Trophoblast cell (in vitro differentiated cells and primary cell): ENCODE data around the gene NUP37.

Experiments
- DNase-seq, 2 donors: peaks; one replicate each; pipeline ENCODE4 v3.0.0-alpha.2; 2016
- H2AFZ ChIP-seq: 2 replicates; pipeline ENCODE4 v1.6.1; 2013; ENCODE audit warnings: low read length, moderate library complexity, mild to moderate bottlenecking; ENCODE audit not compliant: insufficient read depth, poor library complexity
- H2AK5ac ChIP-seq: 2 replicates; pipeline ENCODE4 v1.6.1; 2013; ENCODE audit warnings: mild to moderate bottlenecking, low read length
- H2BK120ac ChIP-seq: 2 replicates; pipeline ENCODE4 v1.6.1; 2013; ENCODE audit warnings: low read length, mild to moderate bottlenecking, moderate library complexity; ENCODE audit not compliant: insufficient read depth, poor library complexity
- H2BK12ac ChIP-seq: 2 replicates; pipeline ENCODE4 v1.6.1; 2013; ENCODE audit warnings: mild to moderate bottlenecking, low read length, moderate library complexity
- H2BK5ac ChIP-seq: 2 replicates; pipeline ENCODE4 v1.6.1; 2013; ENCODE audit warnings: low read length, low read depth, moderate library complexity, mild to moderate bottlenecking; ENCODE audit not compliant: poor library complexity
- H3K14ac ChIP-seq: 2 replicates; pipeline ENCODE4 v1.6.1; 2013; ENCODE audit warnings: mild to moderate bottlenecking, low read length
- H3K18ac ChIP-seq: 2 replicates; pipeline ENCODE4 v1.6.1; 2013; ENCODE audit warnings: mild to moderate bottlenecking, low read length
- H3K23ac ChIP-seq: 2 replicates; pipeline ENCODE4 v1.6.1; 2013; ENCODE audit warnings: low read length
- H3K27ac ChIP-seq: 2 replicates; pipeline ENCODE4 v1.5.1; 2013; ENCODE audit warnings: low read depth, mild to moderate bottlenecking, inconsistent platforms, low read length, moderate library complexity
- H3K27me3 ChIP-seq: 2 replicates; pipeline ENCODE4 v1.6.1; 2013; ENCODE audit warnings: inconsistent platforms, mild to moderate bottlenecking, low read length, moderate library complexity; ENCODE audit not compliant: insufficient read depth
- H3K36me3 ChIP-seq, 2 experiments: 1 replicate in 1 of 2; 2 replicates in 1 of 2; pipeline ENCODE4 v1.6.1; 2013; ENCODE audit warnings: low read length in 2 of 2, mild to moderate bottlenecking in 2 of 2, moderate library complexity in 1 of 2; ENCODE audit not compliant: insufficient read depth in 2 of 2, control insufficient read depth in 1 of 2
- H3K4ac ChIP-seq: 2 replicates; pipeline ENCODE4 v1.6.1; 2013; ENCODE audit warnings: low read depth, mild to moderate bottlenecking, low read length, moderate library complexity
- H3K4me1 ChIP-seq, 2 experiments: 1 replicate in 1 of 2; 2 replicates in 1 of 2; pipeline ENCODE4 v1.6.1; 2013; ENCODE audit warnings: low read length in 2 of 2, mild to moderate bottlenecking in 2 of 2, moderate library complexity in 1 of 2; ENCODE audit not compliant: insufficient read depth in 2 of 2, control insufficient read depth in 1 of 2
- H3K4me2 ChIP-seq: 2 replicates; pipeline ENCODE4 v1.6.1; 2013; ENCODE audit warnings: inconsistent platforms, mild to moderate bottlenecking, low read length, moderate library complexity
- H3K4me3 ChIP-seq: 2 replicates; pipeline ENCODE4 v1.5.1; 2013; ENCODE audit warnings: mild to moderate bottlenecking, low read depth, low read length, inconsistent platforms
- H3K79me1 ChIP-seq: one replicate; pipeline ENCODE4 v1.6.1; 2013; ENCODE audit warnings: low read length
- H3K79me2 ChIP-seq: 2 replicates; pipeline ENCODE4 v1.6.1; 2013; ENCODE audit warnings: low read length, mild to moderate bottlenecking; ENCODE audit not compliant: control insufficient read depth, insufficient read depth, poor library complexity
- H3K9ac ChIP-seq: 2 replicates; pipeline ENCODE4 v1.6.1; 2013; ENCODE audit warnings: mild to moderate bottlenecking, low read length
- H3K9me3 ChIP-seq: 2 replicates; pipeline ENCODE4 v1.6.1; 2013; ENCODE audit warnings: low read depth, mild to moderate bottlenecking, control low read depth, inconsistent platforms, low read length; ENCODE audit not compliant: insufficient read depth
- H4K12ac ChIP-seq: 2 replicates; pipeline ENCODE4 v1.6.1; 2013; ENCODE audit warnings: low read depth, mild to moderate bottlenecking, low read length, moderate library complexity
- H4K8ac ChIP-seq: 2 replicates; pipeline ENCODE4 v1.6.1; 2013; ENCODE audit warnings: low read depth, mild to moderate bottlenecking, low read length, moderate library complexity
- H4K91ac ChIP-seq: one replicate; pipeline ENCODE4 v1.6.1; 2013; ENCODE audit warnings: low read depth, mild to moderate bottlenecking, low read length, moderate library complexity
- WGBS: extraction: QIAGEN DNeasy Blood & Tissue Kit; methylation state at CpG from one replicate; pipeline ENCODE4 v1.1.7; 2013; ENCODE audit warnings: missing lambda C conversion rate; ENCODE audit not compliant: insufficient read length, insufficient coverage; ENCODE audit errors: extremely low coverage; 5-methylcytosine and 5-hydroxymethylcytosine counted together

NUP37 gene

GRCh38 chr12:102023343-102023930 is 96.5 kb downstream of the NUP37 start:
- Histone ChIP-seq H2AFZ (no peak overlapping the region), H2AK5ac (no peak overlapping the region), H3K18ac (no peak overlapping the region), H3K9ac (no peak overlapping the region), H3K4me1 (no peaks in the 10 kb centered on the region), H3K27me3 (no peaks in the 10 kb centered on the region), H4K12ac (no peak overlapping the region), H3K9me3 (no peaks in the 10 kb centered on the region), H3K79me1 (no peaks in the 10 kb centered on the region), H3K23ac (no peak overlapping the region), H3K4ac (no peak overlapping the region), H2BK120ac (no peak overlapping the region), H4K8ac (no peak overlapping the region), H2BK5ac (no peak overlapping the region), H4K91ac (no peak overlapping the region), H3K4me2 (no peak overlapping the region), H3K14ac (no peak overlapping the region), H3K36me3 (no peaks in the 10 kb centered on the region), H3K79me2 (no peaks in the 10 kb centered on the region), H3K27ac (no peak overlapping the region), H2BK12ac (no peak overlapping the region), H3K4me3 (no peak overlapping the region)
- DNase-seq: no peak
- no CpG with 5 or more reads among the region's 3 CpGs for WGBS
